ENCODE measurements around the gene CNGB1.

Gene CNGB1

GRCh38 chr16:57916735-57917438 is 54.0 kb downstream of the CNGB1 start:
- no peaks in the 10 kb centered on the region for H4K20me1 ChIP-seq (ENCODE audit: insufficient read depth, low read length)
- no peak overlapping the region for H3K4me2 ChIP-seq (ENCODE audit: low read length)
- no peaks in the 10 kb centered on the region for H3K79me2 ChIP-seq (ENCODE audit: insufficient read depth, low read length)
- no peak for TF ChIP-seq CTCF (IDR thresholded peaks at IDR 0.05; ENCODE audit: low read length)
- TF ChIP-seq EZH2 (IDR thresholded peaks at IDR 0.05; ENCODE audit: borderline replicate concordance, low read length) = no peak
- no peak overlapping the region for H3K9ac ChIP-seq (ENCODE audit: low read length)
- no peaks in the 10 kb centered on the region for H3K9me3 ChIP-seq (ENCODE audit: low read length)
- no peaks in the 10 kb centered on the region for H3F3A ChIP-seq (ENCODE audit: insufficient read depth, low read length)
- H3K27ac ChIP-seq (ENCODE audit: low read depth, low read length, poor library complexity, severe bottlenecking) = no peak overlapping the region
- no peak overlapping the region for H3K4me3 ChIP-seq (ENCODE audit: low read depth, low read length, poor library complexity, severe bottlenecking)
- H3K9me2 ChIP-seq (ENCODE audit: low read depth, low read length) = no peaks in the 10 kb centered on the region
- H2AFZ ChIP-seq (ENCODE audit: low read length) = no peak overlapping the region
- no peaks in the 10 kb centered on the region for H3K36me3 ChIP-seq (ENCODE audit: insufficient read depth, low read length)
- H3K27me3 ChIP-seq (ENCODE audit: insufficient read depth, low read length) = no peaks in the 10 kb centered on the region
- H3K4me1 ChIP-seq (ENCODE audit: insufficient read depth, low read length, severe bottlenecking) = no peaks in the 10 kb centered on the region

- no peaks in the 10 kb centered on the region for H3K36me3 ChIP-seq (ENCODE audit: insufficient read depth, low read length)
- H3K9me3 ChIP-seq (ENCODE audit: low read length) = no peaks in the 10 kb centered on the region
- H3K4me2 ChIP-seq (ENCODE audit: low read length) = no peak overlapping the region
- no peak overlapping the region for H3K9ac ChIP-seq (ENCODE audit: low read length)
- no peaks in the 10 kb centered on the region for H3K9me2 ChIP-seq (ENCODE audit: low read depth, low read length)
- TF ChIP-seq EZH2 (IDR thresholded peaks at IDR 0.05; ENCODE audit: borderline replicate concordance, low read length) (no peak), CTCF (IDR thresholded peaks at IDR 0.05; ENCODE audit: low read length) (no peak)
- H3K27me3 ChIP-seq (ENCODE audit: insufficient read depth, low read length) = no peaks in the 10 kb centered on the region
- H3K4me1 ChIP-seq (ENCODE audit: insufficient read depth, low read length, severe bottlenecking) = no peaks in the 10 kb centered on the region
- H3F3A ChIP-seq (ENCODE audit: insufficient read depth, low read length) = no peaks in the 10 kb centered on the region
- H3K27ac ChIP-seq (ENCODE audit: low read depth, low read length, poor library complexity, severe bottlenecking) = no peak overlapping the region
- H2AFZ ChIP-seq (ENCODE audit: low read length) = no peak overlapping the region
- no peaks in the 10 kb centered on the region for H3K79me2 ChIP-seq (ENCODE audit: insufficient read depth, low read length)
- H3K4me3 ChIP-seq (ENCODE audit: low read depth, low read length, poor library complexity, severe bottlenecking) = no peak overlapping the region
- no peaks in the 10 kb centered on the region for H4K20me1 ChIP-seq (ENCODE audit: insufficient read depth, low read length)
Measured at GRCh38 chr16:57915811-57916488, 55.0 kb downstream of the CNGB1 start.

DNA sequence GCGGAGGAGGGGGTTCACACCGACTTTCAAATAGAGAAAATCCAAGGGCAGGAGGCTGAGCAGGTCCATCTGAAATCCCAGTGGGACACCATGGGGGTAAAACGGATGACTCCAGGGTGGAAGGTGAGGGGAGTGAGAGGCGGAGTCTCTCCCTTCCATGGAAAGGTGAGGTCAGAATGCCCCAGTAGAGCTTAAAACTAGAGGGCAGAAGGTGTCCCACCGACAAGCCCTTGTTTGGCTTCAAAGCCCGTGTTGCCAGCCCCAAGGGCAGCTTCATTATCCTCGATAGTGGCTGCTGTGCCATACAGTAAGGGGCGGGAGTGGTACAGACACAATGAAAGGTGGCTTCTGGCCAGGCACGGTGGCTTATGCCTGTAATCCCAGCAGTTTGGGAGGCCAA is 55.7 kb downstream of the CNGB1 start:
- Histone ChIP-seq H3K4me3 (ENCODE audit: low read depth, low read length, poor library complexity, severe bottlenecking) (no peak overlapping the region), H3K4me1 (ENCODE audit: insufficient read depth, low read length, severe bottlenecking) (no peaks in the 10 kb centered on the region), H3K9me3 (ENCODE audit: low read length) (no peaks in the 10 kb centered on the region), H3K27me3 (ENCODE audit: insufficient read depth, low read length) (no peaks in the 10 kb centered on the region), H4K20me1 (ENCODE audit: insufficient read depth, low read length) (no peaks in the 10 kb centered on the region), H3K27ac (ENCODE audit: low read depth, low read length, poor library complexity, severe bottlenecking) (no peak overlapping the region), H3K4me2 (ENCODE audit: low read length) (no peak overlapping the region), H3K79me2 (ENCODE audit: insufficient read depth, low read length) (no peaks in the 10 kb centered on the region), H3F3A (ENCODE audit: insufficient read depth, low read length) (no peaks in the 10 kb centered on the region), H3K9me2 (ENCODE audit: low read depth, low read length) (no peaks in the 10 kb centered on the region), H3K9ac (ENCODE audit: low read length) (no peak overlapping the region), H3K36me3 (ENCODE audit: insufficient read depth, low read length) (no peaks in the 10 kb centered on the region), H2AFZ (ENCODE audit: low read length) (no peak overlapping the region)
- TF ChIP-seq CTCF (IDR thresholded peaks at IDR 0.05; ENCODE audit: low read length) = no peak
- TF ChIP-seq EZH2 (IDR thresholded peaks at IDR 0.05; ENCODE audit: borderline replicate concordance, low read length) = no peak

All from OCI-LY1 (cell line).